ENCODE measurements around the gene NPBWR2.
"Not testable (repeated sequence)": the region's sequence is repeated elsewhere in the genome, so short reads cannot be mapped to it uniquely, and the experiment has no call there.

The NPBWR2 gene

GRCh38 chr20:64139199-64140060 lies 32.1 kb upstream of the NPBWR2 start:
- H3K27ac ChIP-seq (ENCODE audit: low read depth, low read length): no peak overlapping the region
- H3K4me1 ChIP-seq (ENCODE audit: control insufficient read depth, insufficient read depth, low read length): no peaks in the 10 kb centered on the region
- H3K4me3 ChIP-seq (ENCODE audit: low read length): no peak overlapping the region
- no peak overlapping the region for H3K9ac ChIP-seq (ENCODE audit: low read length)
- peaks cover 3% of the 10 kb centered on the region for H3K27me3 ChIP-seq (ENCODE audit: control insufficient read depth, insufficient read depth, low read length)
- H3K36me3 ChIP-seq (ENCODE audit: control insufficient read depth, insufficient read depth, low read length): no peaks in the 10 kb centered on the region

DNA sequence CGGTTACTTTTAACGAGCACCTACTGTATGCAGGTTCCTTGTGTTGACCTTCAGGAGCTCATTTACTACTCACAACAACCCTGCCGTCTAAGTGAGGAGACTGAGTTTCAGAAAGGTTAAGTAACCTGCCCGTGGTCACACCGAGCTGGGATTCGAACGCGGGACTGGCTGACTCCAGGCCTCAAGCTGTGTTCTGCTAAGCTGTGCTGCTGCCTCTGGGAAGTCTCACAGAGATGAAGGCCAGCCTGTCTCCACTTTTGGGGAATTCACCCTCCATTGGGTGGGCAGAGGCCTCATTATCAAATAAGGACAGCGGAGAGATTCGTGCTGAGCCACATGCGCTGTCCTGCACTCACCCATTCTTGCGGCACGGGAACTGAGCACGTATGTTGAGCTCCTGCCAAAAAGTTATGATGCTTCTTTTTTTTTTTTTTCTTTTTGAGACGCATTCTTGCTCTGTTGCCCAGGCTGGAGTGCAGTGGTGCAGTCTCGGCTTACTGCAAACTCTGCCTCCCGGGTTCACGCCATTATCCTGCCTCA lies 31.0 kb upstream of the NPBWR2 start:
- Histone ChIP-seq H3K27me3 (ENCODE audit: control insufficient read depth, insufficient read depth, low read length) (peaks cover 3% of the 10 kb centered on the region), H3K36me3 (ENCODE audit: control insufficient read depth, insufficient read depth, low read length) (no peaks in the 10 kb centered on the region), H3K4me3 (ENCODE audit: low read length) (no peak overlapping the region), H3K4me1 (ENCODE audit: control insufficient read depth, insufficient read depth, low read length) (no peaks in the 10 kb centered on the region), H3K9ac (ENCODE audit: low read length) (no peak overlapping the region), H3K27ac (ENCODE audit: low read depth, low read length) (no peak overlapping the region)

DNA sequence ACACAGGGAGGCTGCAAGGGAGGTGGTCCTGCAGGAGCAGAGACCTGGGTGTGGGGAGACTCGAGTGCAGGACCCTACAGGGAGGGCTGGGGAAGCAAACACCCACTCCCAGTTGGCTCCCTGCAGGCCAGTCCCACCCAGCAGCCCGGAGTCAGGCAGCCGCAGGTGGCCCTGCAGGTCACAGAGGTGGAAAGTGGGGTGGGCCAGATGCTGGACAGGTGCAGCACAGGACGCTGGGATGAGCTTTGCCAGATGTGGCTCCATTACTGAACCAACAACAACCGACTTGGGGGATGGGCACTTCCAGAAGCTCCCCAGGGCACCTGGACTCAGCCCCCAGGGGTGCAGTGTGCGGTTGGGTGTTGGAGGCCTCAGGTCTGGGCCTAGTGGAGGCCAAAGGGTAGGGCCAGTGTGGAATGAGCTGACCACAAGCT lies 30.2 kb upstream of the NPBWR2 start:
- H3K27ac ChIP-seq (ENCODE audit: low read depth, low read length): no peak overlapping the region
- H3K9ac ChIP-seq (ENCODE audit: low read length): no peak overlapping the region
- no peaks in the 10 kb centered on the region for H3K4me1 ChIP-seq (ENCODE audit: control insufficient read depth, insufficient read depth, low read length)
- H3K36me3 ChIP-seq (ENCODE audit: control insufficient read depth, insufficient read depth, low read length): no peaks in the 10 kb centered on the region
- H3K27me3 ChIP-seq (ENCODE audit: control insufficient read depth, insufficient read depth, low read length): peaks cover 2% of the 10 kb centered on the region
- H3K4me3 ChIP-seq (ENCODE audit: low read length): no peak overlapping the region

GRCh38 chr20:64136004-64136710 lies 28.8 kb upstream of the NPBWR2 start:
- H3K4me1 ChIP-seq (ENCODE audit: control insufficient read depth, insufficient read depth, low read length): no peaks in the 10 kb centered on the region
- H3K27me3 ChIP-seq (ENCODE audit: control insufficient read depth, insufficient read depth, low read length): no peaks in the 10 kb centered on the region
- H3K4me3 ChIP-seq (ENCODE audit: low read length): no peak overlapping the region
- H3K36me3 ChIP-seq (ENCODE audit: control insufficient read depth, insufficient read depth, low read length): no peaks in the 10 kb centered on the region
- no peak overlapping the region for H3K27ac ChIP-seq (ENCODE audit: low read depth, low read length)
- H3K9ac ChIP-seq (ENCODE audit: low read length): no peak overlapping the region

DNA sequence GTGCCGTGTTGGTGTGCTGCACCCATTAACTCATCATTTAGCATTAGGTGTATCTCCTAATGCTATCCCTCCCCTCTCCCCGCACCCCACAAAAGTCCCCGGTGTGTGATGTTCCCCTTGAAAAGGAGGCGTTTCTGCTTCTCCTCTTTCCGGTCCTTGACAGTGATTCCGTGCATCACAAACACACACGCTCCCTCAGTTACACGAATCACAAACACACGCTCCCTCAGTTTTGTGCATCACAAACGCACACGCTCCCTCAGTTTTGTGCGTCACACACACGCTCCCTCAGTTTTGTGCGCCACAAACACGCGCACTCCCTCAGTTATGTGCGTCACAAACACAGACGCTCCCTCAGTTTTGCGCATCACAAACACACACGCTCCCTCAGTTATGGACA lies 27.4 kb upstream of the NPBWR2 start:
- not testable (repeated sequence) for H3K9ac ChIP-seq (ENCODE audit: low read length); H3K36me3 ChIP-seq (ENCODE audit: control insufficient read depth, insufficient read depth, low read length); H3K4me3 ChIP-seq (ENCODE audit: low read length); H3K27ac ChIP-seq (ENCODE audit: low read depth, low read length); H3K4me1 ChIP-seq (ENCODE audit: control insufficient read depth, insufficient read depth, low read length); H3K27me3 ChIP-seq (ENCODE audit: control insufficient read depth, insufficient read depth, low read length)

DNA sequence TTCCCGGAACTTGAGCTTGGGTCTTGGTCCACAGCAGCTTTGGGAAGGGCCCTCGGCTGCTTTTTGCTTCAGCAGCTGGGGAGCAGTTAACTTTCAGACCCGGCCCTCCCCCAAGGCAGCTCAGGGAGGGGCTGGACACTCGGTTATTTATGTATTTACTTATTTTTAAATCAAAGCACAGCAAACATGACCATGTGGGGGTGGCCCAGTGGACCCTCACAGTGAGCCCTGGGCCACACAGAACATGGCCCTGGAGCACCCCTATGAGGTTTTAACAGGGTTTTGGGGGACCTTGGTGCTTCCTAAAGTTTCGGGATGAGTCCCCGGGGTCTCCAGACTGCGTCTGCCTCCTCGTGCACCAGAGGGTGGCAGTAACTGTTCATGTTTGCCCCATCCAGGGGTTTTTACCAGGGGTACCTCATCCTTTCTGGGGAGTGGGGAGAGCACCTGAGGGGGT lies 26.6 kb upstream of the NPBWR2 start:
- Histone ChIP-seq H3K9ac (ENCODE audit: low read length) (no peak overlapping the region), H3K36me3 (ENCODE audit: control insufficient read depth, insufficient read depth, low read length) (no peaks in the 10 kb centered on the region), H3K4me1 (ENCODE audit: control insufficient read depth, insufficient read depth, low read length) (no peaks in the 10 kb centered on the region), H3K27me3 (ENCODE audit: control insufficient read depth, insufficient read depth, low read length) (no peaks in the 10 kb centered on the region), H3K4me3 (ENCODE audit: low read length) (no peak overlapping the region), H3K27ac (ENCODE audit: low read depth, low read length) (no peak overlapping the region)

DNA sequence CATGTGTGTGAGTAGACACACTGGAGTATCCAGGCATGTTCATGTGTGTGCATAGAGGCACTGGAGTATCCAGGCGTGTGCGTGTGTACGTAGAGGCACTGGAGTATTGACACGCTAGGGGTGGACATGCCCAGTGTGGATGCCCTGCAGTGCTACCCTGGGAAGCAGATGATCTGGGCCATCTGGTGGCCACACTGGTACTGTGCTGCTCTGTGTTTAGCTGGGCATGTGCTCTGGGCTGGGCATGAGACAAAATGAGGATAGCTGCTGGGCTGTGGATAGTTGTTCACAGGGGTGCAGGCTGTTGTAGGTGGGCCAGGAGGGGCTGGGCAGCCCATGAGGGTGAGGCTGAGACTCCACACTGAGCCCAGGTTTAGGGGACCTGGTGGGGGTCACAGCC lies 24.0 kb upstream of the NPBWR2 start:
- Histone ChIP-seq H3K4me1 (ENCODE audit: control insufficient read depth, insufficient read depth, low read length) (no peaks in the 10 kb centered on the region), H3K36me3 (ENCODE audit: control insufficient read depth, insufficient read depth, low read length) (no peaks in the 10 kb centered on the region), H3K27me3 (ENCODE audit: control insufficient read depth, insufficient read depth, low read length) (no peaks in the 10 kb centered on the region), H3K27ac (ENCODE audit: low read depth, low read length) (no peak overlapping the region), H3K4me3 (ENCODE audit: low read length) (no peak overlapping the region), H3K9ac (ENCODE audit: low read length) (no peak overlapping the region)

DNA sequence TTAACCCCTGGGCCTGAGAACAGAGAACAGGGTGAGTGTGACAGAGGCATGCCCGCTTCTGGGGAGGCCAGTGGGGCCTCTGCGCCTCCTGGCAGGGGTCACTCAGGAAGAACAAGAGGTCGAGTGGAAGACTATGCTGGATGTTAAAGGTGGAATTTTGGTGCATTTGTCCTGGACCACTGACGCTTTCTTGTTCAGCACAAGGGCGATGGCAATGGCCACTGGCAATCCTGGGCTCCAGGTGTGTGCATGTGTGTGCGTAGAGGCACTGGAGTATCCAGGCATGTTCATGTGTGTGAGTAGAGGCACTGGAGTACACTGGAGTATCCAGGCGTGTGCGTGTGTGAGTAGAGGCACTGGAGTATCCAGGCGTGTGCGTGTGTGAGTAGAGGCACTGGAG lies 23.5 kb upstream of the NPBWR2 start:
- H3K4me3 ChIP-seq (ENCODE audit: low read length): no peak overlapping the region

GRCh38 chr20:64130271-64130670 lies 22.9 kb upstream of the NPBWR2 start:
- H3K27me3 ChIP-seq (ENCODE audit: control insufficient read depth, insufficient read depth, low read length): no peaks in the 10 kb centered on the region
- no peaks in the 10 kb centered on the region for H3K4me1 ChIP-seq (ENCODE audit: control insufficient read depth, insufficient read depth, low read length)
- H3K27ac ChIP-seq (ENCODE audit: low read depth, low read length): no peak overlapping the region
- H3K36me3 ChIP-seq (ENCODE audit: control insufficient read depth, insufficient read depth, low read length): no peaks in the 10 kb centered on the region
- no peak overlapping the region for H3K4me3 ChIP-seq (ENCODE audit: low read length)
- no peak overlapping the region for H3K9ac ChIP-seq (ENCODE audit: low read length)

More for the DNA sequence above, 23.5 kb upstream of the NPBWR2 start:
- no peak overlapping the region for H3K27ac ChIP-seq (ENCODE audit: low read depth, low read length)
- H3K4me1 ChIP-seq (ENCODE audit: control insufficient read depth, insufficient read depth, low read length): no peaks in the 10 kb centered on the region
- H3K36me3 ChIP-seq (ENCODE audit: control insufficient read depth, insufficient read depth, low read length): no peaks in the 10 kb centered on the region
- no peak overlapping the region for H3K9ac ChIP-seq (ENCODE audit: low read length)
- no peaks in the 10 kb centered on the region for H3K27me3 ChIP-seq (ENCODE audit: control insufficient read depth, insufficient read depth, low read length)

GRCh38 chr20:64129146-64129782 lies 21.9 kb upstream of the NPBWR2 start:
- Histone ChIP-seq H3K4me1 (ENCODE audit: control insufficient read depth, insufficient read depth, low read length) (no peaks in the 10 kb centered on the region), H3K4me3 (ENCODE audit: low read length) (no peak overlapping the region), H3K9ac (ENCODE audit: low read length) (no peak overlapping the region), H3K36me3 (ENCODE audit: control insufficient read depth, insufficient read depth, low read length) (no peaks in the 10 kb centered on the region), H3K27me3 (ENCODE audit: control insufficient read depth, insufficient read depth, low read length) (no peaks in the 10 kb centered on the region), H3K27ac (ENCODE audit: low read depth, low read length) (no peak overlapping the region)

DNA sequence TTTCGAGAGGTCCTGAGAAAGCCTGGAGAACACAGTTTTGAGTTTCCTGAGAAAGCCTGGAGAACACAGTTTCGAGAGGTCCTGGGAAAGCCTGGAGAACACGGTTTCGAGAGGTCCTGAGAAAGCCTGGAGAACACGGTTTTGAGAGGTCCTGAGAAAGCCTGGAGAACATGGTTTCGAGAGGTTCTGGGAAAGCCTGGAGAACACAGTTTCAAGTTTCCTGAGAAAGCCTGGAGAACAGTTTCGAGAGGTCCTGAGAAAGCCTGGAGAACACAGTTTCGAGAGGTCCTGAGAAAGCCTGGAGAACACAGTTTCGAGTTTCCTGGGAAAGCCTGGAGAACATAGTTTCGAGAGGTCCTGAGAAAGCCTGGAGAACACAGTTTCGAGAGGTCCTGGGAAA lies 16.2 kb upstream of the NPBWR2 start:
- not testable (repeated sequence) for H3K9ac ChIP-seq (ENCODE audit: low read length); H3K27ac ChIP-seq (ENCODE audit: low read depth, low read length); H3K4me1 ChIP-seq (ENCODE audit: control insufficient read depth, insufficient read depth, low read length); H3K36me3 ChIP-seq (ENCODE audit: control insufficient read depth, insufficient read depth, low read length); H3K4me3 ChIP-seq (ENCODE audit: low read length)
- H3K27me3 ChIP-seq (ENCODE audit: control insufficient read depth, insufficient read depth, low read length): peaks cover 12% of the 10 kb centered on the region

GRCh38 chr20:64122927-64123326 lies 15.6 kb upstream of the NPBWR2 start:
- H3K36me3 ChIP-seq (ENCODE audit: control insufficient read depth, insufficient read depth, low read length); H3K9ac ChIP-seq (ENCODE audit: low read length); H3K4me3 ChIP-seq (ENCODE audit: low read length); H3K27ac ChIP-seq (ENCODE audit: low read depth, low read length); H3K4me1 ChIP-seq (ENCODE audit: control insufficient read depth, insufficient read depth, low read length): not testable (repeated sequence)
- H3K27me3 ChIP-seq (ENCODE audit: control insufficient read depth, insufficient read depth, low read length): peaks cover 12% of the 10 kb centered on the region

All from rectal smooth muscle tissue (tissue), 1 donor.